Measurements from ENCODE around the gene KIF5C.

- no peak for TF ChIP-seq YY1 (IDR thresholded peaks at IDR 0.05; ENCODE audit: insufficient read depth, insufficient read length)
- TF ChIP-seq SUZ12 (IDR thresholded peaks at IDR 0.05; ENCODE audit: extremely low read depth, insufficient read depth, insufficient read length), result no peak
Measured at GRCh38 chr2:148949348-148949747, 74.3 kb downstream of the KIF5C start.

Measured in NT2/D1 (cell line).